Measurements from ENCODE around the gene SAMD4B. TPM values are rescaled to one million over a fixed set of nuclear protein-coding genes. Genes with fewer than 3 reads are reported as not detected.
A peak's percentile ranks its signal among the peaks of the same experiment; 100 is the strongest.

SAMD4B gene
- total and polyA plus RNA-seq, 2 of the 8 experiments (the other 6 are each of a cell fraction or from before 2014, with no cell fraction given), result 137 to 158 TPM

DNA sequence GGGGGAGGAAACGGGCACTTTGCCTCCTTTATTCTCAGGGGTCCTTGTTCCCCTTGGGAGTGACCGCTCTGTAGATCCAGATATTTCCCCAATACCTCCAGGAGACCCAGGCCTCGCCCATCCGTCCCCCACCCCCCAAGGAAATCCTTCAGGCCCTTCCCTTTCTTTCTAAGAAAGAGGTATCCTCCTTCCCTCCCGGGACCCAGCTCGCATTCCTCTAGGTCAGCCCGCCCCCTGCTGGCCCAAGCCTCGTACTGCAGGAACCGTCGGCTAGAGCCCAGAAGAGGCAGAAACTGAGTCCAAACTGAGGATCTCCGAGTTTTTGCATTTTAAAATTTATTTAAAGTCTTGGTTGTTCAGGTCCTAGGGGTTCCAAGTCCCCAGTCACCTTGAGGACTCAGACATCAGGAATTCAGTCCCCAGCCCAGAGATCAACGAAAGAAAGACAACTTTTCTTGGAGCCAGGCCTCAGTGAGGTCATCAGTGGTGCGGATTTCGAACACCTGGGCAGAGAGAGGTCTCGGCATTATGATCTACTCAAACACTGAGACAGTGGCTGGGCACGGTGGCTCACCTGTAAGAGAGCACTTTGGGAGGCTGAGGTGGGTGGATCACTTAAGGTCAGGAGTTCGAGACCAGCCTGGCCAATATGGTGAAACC lies 14.0 kb upstream of the SAMD4B start (continued):
- TF ChIP-seq, protein P1, sequence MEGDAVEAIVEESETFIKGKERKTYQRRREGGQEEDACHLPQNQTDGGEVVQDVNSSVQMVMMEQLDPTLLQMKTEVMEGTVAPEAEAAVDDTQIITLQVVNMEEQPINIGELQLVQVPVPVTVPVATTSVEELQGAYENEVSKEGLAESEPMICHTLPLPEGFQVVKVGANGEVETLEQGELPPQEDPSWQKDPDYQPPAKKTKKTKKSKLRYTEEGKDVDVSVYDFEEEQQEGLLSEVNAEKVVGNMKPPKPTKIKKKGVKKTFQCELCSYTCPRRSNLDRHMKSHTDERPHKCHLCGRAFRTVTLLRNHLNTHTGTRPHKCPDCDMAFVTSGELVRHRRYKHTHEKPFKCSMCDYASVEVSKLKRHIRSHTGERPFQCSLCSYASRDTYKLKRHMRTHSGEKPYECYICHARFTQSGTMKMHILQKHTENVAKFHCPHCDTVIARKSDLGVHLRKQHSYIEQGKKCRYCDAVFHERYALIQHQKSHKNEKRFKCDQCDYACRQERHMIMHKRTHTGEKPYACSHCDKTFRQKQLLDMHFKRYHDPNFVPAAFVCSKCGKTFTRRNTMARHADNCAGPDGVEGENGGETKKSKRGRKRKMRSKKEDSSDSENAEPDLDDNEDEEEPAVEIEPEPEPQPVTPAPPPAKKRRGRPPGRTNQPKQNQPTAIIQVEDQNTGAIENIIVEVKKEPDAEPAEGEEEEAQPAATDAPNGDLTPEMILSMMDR (IDR thresholded peaks at IDR 0.05; ENCODE audit: control extremely low read depth in 1 of 3, insufficient read depth in 1 of 3, low read depth in 1 of 3, low read length in 3 of 3), result peak; percentile 89 to 96 (median 95)
- TF ChIP-seq EZH2 (IDR thresholded peaks at IDR 0.05; ENCODE audit: low read depth, low read length, severe bottlenecking) (no peak), BCL11A (IDR thresholded peaks at IDR 0.05; ENCODE audit: low read depth in 2 of 2, low read length in 2 of 2) (no peak)

Measured in H1 (cell line).